Activated T-cell treated with anti-CD3 and anti-CD28 coated beads, Interleukin-2, amount 50 U/mL, for 72 hours (primary cell): Measurements from ENCODE around the gene EPHA1. TPM values are rescaled to one million over a fixed set of nuclear protein-coding genes. Genes with fewer than 3 reads are reported as not detected.
"Not testable (repeated sequence)": the region's sequence is repeated elsewhere in the genome, so short reads cannot be mapped to it uniquely, and the experiment has no call there.

Experiments used
- ATAC-seq, 2 donors: fragments of 150-1000 bp; cut with Tn5 transposase; replicated peaks in 1 of 2; 2 replicates each; pipeline ENCODE4 v1.10.0; 2021; ENCODE audit warnings: moderate library complexity in 2 of 2, mild to moderate bottlenecking in 1 of 2
- DNase-seq, 2 donors: peaks; one replicate each; pipeline ENCODE4 v3.0.0; 2021 to 2022; ENCODE audit warnings: mixed read lengths in 1 of 2
- H3K27ac Mint-ChIP-seq: one replicate; pipeline ENCODE4 v1.8.0; 2022; ENCODE audit warnings: mild to moderate bottlenecking, moderate library complexity, mixed read lengths
- H3K27me3 Mint-ChIP-seq: one replicate; pipeline ENCODE4 v1.8.0; 2022; ENCODE audit warnings: low read depth, mixed read lengths
- H3K36me3 Mint-ChIP-seq, 2 donors: one replicate each; pipeline ENCODE4 v1.8.0; 2022; ENCODE audit warnings: mixed read lengths in 2 of 2, mild to moderate bottlenecking in 1 of 2; ENCODE audit not compliant: insufficient read depth in 2 of 2
- H3K4me1 Mint-ChIP-seq: one replicate; pipeline ENCODE4 v1.8.0; 2022; ENCODE audit warnings: low read depth, mixed read lengths
- H3K4me3 Mint-ChIP-seq, 2 donors: one replicate each; pipeline ENCODE4 v1.8.0; 2022; ENCODE audit warnings: mild to moderate bottlenecking in 2 of 2, mixed read lengths in 2 of 2, moderate library complexity in 2 of 2
- H3K9me3 Mint-ChIP-seq, 2 donors: one replicate each; pipeline ENCODE4 v1.8.0; 2022; ENCODE audit warnings: mixed read lengths in 2 of 2
- total RNA-seq, 2 donors: library from RNA; stranded (reverse); gene quantifications; one replicate each; pipeline ENCODE4 v1.2.3, GENCODE V29; 2022

The EPHA1 gene
- total RNA-seq, 2 donors from 2014 or later, result 2.2 to 4.2 TPM

GRCh38 chr7:143444063-143444782, 35.6 kb upstream of the EPHA1 start:
- no peaks in the 10 kb centered on the region for H3K27me3 Mint-ChIP-seq

GRCh38 chr7:143443153-143443552, 34.5 kb upstream of the EPHA1 start, which contains the start of gene TAS2R60:
Gene TAS2R60 (plus strand): TSS chr7:143443453. CDS start chr7:143443453, 0 bp downstream.
- Mint-ChIP-seq H3K27me3 (no peaks in the 10 kb centered on the region), H3K4me1 (peaks cover 6% of the 10 kb centered on the region), H3K9me3 (no peaks in the 10 kb centered on the region), H3K4me3 (no peak within 1 kb of the TSS), H3K27ac (no peak within 1 kb of the TSS), H3K36me3 (no peaks in the 10 kb centered on the region)
- DNase-seq (no peak), ATAC-seq (no peak)

More at GRCh38 chr7:143444063-143444782, 35.6 kb upstream of the EPHA1 start:
- ATAC-seq (no peak), DNase-seq (no peak)
- H3K4me3 Mint-ChIP-seq, result no peak overlapping the region
- no peaks in the 10 kb centered on the region for H3K36me3 Mint-ChIP-seq
- H3K4me1 Mint-ChIP-seq, result no peaks in the 10 kb centered on the region
- H3K27ac Mint-ChIP-seq, result no peak overlapping the region
- no peaks in the 10 kb centered on the region for H3K9me3 Mint-ChIP-seq

GRCh38 chr7:143439866-143440265, 31.2 kb upstream of the EPHA1 start:
- H3K27ac Mint-ChIP-seq, result no peak overlapping the region
- H3K4me1 Mint-ChIP-seq, result peaks cover 27% of the 10 kb centered on the region
- no peaks in the 10 kb centered on the region for H3K36me3 Mint-ChIP-seq
- H3K9me3 Mint-ChIP-seq, result no peaks in the 10 kb centered on the region
- no peaks in the 10 kb centered on the region for H3K27me3 Mint-ChIP-seq
- H3K4me3 Mint-ChIP-seq, result no peak overlapping the region
- ATAC-seq (no peak), DNase-seq (no peak)

GRCh38 chr7:143437578-143437977, 28.9 kb upstream of the EPHA1 start:
- Mint-ChIP-seq H3K27me3 (no peaks in the 10 kb centered on the region), H3K4me1 (peaks cover 27% of the 10 kb centered on the region), H3K36me3 (no peaks in the 10 kb centered on the region), H3K27ac (peak overlapping the region; percentile 78), H3K4me3 (peak overlapping the region; percentile 32 to 43), H3K9me3 (no peaks in the 10 kb centered on the region)
- DNase-seq (no peak), ATAC-seq (peak; percentile 74 to 85)

GRCh38 chr7:143436325-143436946, 27.8 kb upstream of the EPHA1 start:
- Mint-ChIP-seq H3K4me1 (peaks cover 27% of the 10 kb centered on the region), H3K27me3 (no peaks in the 10 kb centered on the region), H3K36me3 (no peaks in the 10 kb centered on the region), H3K4me3 (no peak overlapping the region), H3K27ac (no peak overlapping the region), H3K9me3 (no peaks in the 10 kb centered on the region)
- DNase-seq, result no peak
- ATAC-seq, result no peak

- Mint-ChIP-seq H3K9me3 (no peaks in the 10 kb centered on the region), H3K36me3 (no peaks in the 10 kb centered on the region), H3K4me3 (no peak overlapping the region), H3K27me3 (no peaks in the 10 kb centered on the region), H3K4me1 (peaks cover 27% of the 10 kb centered on the region), H3K27ac (no peak overlapping the region)
- DNase-seq (no peak), ATAC-seq (no peak)
Observed at GRCh38 chr7:143435266-143435665, 26.6 kb upstream of the EPHA1 start.

GRCh38 chr7:143434660-143435059, 26.0 kb upstream of the EPHA1 start:
- DNase-seq (no peak), ATAC-seq (no peak)
- Mint-ChIP-seq H3K9me3 (no peaks in the 10 kb centered on the region), H3K27me3 (no peaks in the 10 kb centered on the region), H3K36me3 (no peaks in the 10 kb centered on the region), H3K4me1 (peaks cover 27% of the 10 kb centered on the region), H3K4me3 (no peak overlapping the region), H3K27ac (no peak overlapping the region)

- no peak for DNase-seq
- peaks cover 25% of the 10 kb centered on the region for H3K4me1 Mint-ChIP-seq
- no peak overlapping the region for H3K4me3 Mint-ChIP-seq
- H3K36me3 Mint-ChIP-seq, result no peaks in the 10 kb centered on the region
- no peak for ATAC-seq
- H3K27ac Mint-ChIP-seq, result no peak overlapping the region
- no peaks in the 10 kb centered on the region for H3K9me3 Mint-ChIP-seq
- H3K27me3 Mint-ChIP-seq, result no peaks in the 10 kb centered on the region
Observed at GRCh38 chr7:143433759-143434158, 25.1 kb upstream of the EPHA1 start.

- Mint-ChIP-seq H3K4me3 (no peak overlapping the region), H3K27ac (no peak overlapping the region), H3K9me3 (no peaks in the 10 kb centered on the region), H3K4me1 (peaks cover 8% of the 10 kb centered on the region), H3K36me3 (no peaks in the 10 kb centered on the region), H3K27me3 (no peaks in the 10 kb centered on the region)
- no peak for ATAC-seq
- DNase-seq, result no peak
Observed at GRCh38 chr7:143431109-143431508, 22.5 kb upstream of the EPHA1 start.

GRCh38 chr7:143429770-143430698, 21.4 kb upstream of the EPHA1 start:
- H3K4me1 Mint-ChIP-seq, result peaks cover 7% of the 10 kb centered on the region
- no peaks in the 10 kb centered on the region for H3K9me3 Mint-ChIP-seq
- H3K36me3 Mint-ChIP-seq, result no peaks in the 10 kb centered on the region
- H3K4me3 Mint-ChIP-seq, result no peak overlapping the region
- no peak overlapping the region for H3K27ac Mint-ChIP-seq
- ATAC-seq (no peak), DNase-seq (no peak)
- no peaks in the 10 kb centered on the region for H3K27me3 Mint-ChIP-seq

- DNase-seq (no peak), ATAC-seq (no peak)
- H3K27ac Mint-ChIP-seq, result peak overlapping the region; percentile 71
- no peaks in the 10 kb centered on the region for H3K36me3 Mint-ChIP-seq
- no peaks in the 10 kb centered on the region for H3K9me3 Mint-ChIP-seq
- peak overlapping the region in 1 of 2 donors; percentile 37 for H3K4me3 Mint-ChIP-seq
- H3K27me3 Mint-ChIP-seq, result no peaks in the 10 kb centered on the region
- peaks cover 7% of the 10 kb centered on the region for H3K4me1 Mint-ChIP-seq
Observed at GRCh38 chr7:143426479-143427142, 18.0 kb upstream of the EPHA1 start.

- ATAC-seq, H3K4me1 Mint-ChIP-seq, H3K4me3 Mint-ChIP-seq, DNase-seq, H3K9me3 Mint-ChIP-seq, H3K27me3 Mint-ChIP-seq, H3K27ac Mint-ChIP-seq, H3K36me3 Mint-ChIP-seq: not testable (repeated sequence)
Observed at GRCh38 chr7:143424476-143424875, 15.8 kb upstream of the EPHA1 start.
